ENCODE data around the gene ARAP3. TPM values are rescaled to one million over a fixed set of nuclear protein-coding genes. Genes with fewer than 3 reads are reported as not detected.

ARAP3 gene
- total and polyA plus RNA-seq, 2 experiments from 2014 or later: 18.4 to 33.2 TPM

DNA sequence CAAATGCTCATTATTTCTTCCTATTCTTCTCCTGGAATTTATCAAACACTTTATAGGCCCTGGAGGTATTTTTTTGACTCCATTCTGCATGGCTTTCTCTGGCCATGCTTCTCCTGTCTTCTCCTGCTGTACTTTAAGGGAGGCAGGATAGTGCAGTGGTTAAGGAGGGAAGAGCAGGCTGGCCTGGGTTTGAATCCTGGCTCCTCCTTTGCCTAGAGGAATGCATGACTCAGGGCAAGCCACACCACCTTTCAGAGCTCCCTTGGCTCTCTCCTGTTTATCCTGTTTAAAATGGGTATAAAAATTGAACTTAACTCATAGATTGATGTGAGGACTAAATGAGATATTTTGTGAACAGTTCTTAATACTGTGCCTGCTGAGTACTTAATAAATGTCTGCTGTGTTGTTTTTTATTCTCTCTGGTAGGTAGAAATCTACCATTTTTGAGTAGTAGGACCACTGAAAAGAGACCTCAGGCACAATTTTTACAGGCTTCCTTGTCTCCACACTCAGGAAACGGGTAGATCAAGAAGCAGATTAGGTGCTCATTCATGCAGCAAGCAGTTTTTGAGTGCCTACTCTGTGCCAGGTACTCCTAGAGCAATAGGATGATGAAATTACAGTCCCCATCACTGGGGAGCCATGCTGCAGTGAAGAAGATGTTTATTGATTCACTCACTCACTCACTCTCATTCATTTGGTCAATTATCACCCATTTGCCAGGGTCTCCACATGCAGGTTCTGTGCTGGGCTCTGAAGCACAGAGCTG, 32.7 kb upstream of the ARAP3 start:
- no peak overlapping the region for H3K27ac ChIP-seq (ENCODE audit: low read depth)
- no peaks in the 10 kb centered on the region for H3K9me3 Mint-ChIP-seq
- no peaks in the 10 kb centered on the region for H3K9me2 ChIP-seq (ENCODE audit: insufficient read depth)
- TF ChIP-seq EZH2phosphoT487 (IDR thresholded peaks at IDR 0.05; ENCODE audit: unreplicated experiment) (no peak), ZNF331 (CRISPR knock-in tag; IDR thresholded peaks at IDR 0.05; ENCODE audit: low read depth) (no peak), NANOG (IDR thresholded peaks at IDR 0.05; ENCODE audit: borderline replicate concordance) (no peak)
- TF ChIP-seq, protein P1, sequence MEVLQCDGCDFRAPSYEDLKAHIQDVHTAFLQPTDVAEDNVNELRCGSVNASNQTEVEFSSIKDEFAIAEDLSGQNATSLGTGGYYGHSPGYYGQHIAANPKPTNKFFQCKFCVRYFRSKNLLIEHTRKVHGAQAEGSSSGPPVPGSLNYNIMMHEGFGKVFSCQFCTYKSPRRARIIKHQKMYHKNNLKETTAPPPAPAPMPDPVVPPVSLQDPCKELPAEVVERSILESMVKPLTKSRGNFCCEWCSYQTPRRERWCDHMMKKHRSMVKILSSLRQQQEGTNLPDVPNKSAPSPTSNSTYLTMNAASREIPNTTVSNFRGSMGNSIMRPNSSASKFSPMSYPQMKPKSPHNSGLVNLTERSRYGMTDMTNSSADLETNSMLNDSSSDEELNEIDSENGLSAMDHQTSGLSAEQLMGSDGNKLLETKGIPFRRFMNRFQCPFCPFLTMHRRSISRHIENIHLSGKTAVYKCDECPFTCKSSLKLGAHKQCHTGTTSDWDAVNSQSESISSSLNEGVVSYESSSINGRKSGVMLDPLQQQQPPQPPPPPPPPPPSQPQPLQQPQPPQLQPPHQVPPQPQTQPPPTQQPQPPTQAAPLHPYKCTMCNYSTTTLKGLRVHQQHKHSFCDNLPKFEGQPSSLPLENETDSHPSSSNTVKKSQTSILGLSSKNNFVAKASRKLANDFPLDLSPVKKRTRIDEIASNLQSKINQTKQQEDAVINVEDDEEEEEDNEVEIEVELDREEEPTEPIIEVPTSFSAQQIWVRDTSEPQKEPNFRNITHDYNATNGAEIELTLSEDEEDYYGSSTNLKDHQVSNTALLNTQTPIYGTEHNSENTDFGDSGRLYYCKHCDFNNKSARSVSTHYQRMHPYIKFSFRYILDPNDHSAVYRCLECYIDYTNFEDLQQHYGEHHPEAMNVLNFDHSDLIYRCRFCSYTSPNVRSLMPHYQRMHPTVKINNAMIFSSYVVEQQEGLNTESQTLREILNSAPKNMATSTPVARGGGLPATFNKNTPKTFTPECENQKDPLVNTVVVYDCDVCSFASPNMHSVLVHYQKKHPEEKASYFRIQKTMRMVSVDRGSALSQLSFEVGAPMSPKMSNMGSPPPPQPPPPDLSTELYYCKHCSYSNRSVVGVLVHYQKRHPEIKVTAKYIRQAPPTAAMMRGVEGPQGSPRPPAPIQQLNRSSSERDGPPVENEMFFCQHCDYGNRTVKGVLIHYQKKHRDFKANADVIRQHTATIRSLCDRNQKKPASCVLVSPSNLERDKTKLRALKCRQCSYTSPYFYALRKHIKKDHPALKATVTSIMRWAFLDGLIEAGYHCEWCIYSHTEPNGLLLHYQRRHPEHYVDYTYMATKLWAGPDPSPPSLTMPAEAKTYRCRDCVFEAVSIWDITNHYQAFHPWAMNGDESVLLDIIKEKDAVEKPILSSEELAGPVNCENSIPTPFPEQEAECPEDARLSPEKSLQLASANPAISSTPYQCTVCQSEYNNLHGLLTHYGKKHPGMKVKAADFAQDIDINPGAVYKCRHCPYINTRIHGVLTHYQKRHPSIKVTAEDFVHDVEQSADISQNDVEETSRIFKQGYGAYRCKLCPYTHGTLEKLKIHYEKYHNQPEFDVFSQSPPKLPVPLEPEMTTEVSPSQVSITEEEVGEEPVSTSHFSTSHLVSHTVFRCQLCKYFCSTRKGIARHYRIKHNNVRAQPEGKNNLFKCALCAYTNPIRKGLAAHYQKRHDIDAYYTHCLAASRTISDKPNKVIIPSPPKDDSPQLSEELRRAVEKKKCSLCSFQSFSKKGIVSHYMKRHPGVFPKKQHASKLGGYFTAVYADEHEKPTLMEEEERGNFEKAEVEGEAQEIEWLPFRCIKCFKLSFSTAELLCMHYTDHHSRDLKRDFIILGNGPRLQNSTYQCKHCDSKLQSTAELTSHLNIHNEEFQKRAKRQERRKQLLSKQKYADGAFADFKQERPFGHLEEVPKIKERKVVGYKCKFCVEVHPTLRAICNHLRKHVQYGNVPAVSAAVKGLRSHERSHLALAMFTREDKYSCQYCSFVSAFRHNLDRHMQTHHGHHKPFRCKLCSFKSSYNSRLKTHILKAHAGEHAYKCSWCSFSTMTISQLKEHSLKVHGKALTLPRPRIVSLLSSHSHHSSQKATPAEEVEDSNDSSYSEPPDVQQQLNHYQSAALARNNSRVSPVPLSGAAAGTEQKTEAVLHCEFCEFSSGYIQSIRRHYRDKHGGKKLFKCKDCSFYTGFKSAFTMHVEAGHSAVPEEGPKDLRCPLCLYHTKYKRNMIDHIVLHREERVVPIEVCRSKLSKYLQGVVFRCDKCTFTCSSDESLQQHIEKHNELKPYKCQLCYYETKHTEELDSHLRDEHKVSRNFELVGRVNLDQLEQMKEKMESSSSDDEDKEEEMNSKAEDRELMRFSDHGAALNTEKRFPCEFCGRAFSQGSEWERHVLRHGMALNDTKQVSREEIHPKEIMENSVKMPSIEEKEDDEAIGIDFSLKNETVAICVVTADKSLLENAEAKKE (CRISPR knock-in tag; IDR thresholded peaks at IDR 0.05): no peak
- TF ChIP-seq, protein P2, sequence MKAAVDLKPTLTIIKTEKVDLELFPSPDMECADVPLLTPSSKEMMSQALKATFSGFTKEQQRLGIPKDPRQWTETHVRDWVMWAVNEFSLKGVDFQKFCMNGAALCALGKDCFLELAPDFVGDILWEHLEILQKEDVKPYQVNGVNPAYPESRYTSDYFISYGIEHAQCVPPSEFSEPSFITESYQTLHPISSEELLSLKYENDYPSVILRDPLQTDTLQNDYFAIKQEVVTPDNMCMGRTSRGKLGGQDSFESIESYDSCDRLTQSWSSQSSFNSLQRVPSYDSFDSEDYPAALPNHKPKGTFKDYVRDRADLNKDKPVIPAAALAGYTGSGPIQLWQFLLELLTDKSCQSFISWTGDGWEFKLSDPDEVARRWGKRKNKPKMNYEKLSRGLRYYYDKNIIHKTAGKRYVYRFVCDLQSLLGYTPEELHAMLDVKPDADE (IDR thresholded peaks at IDR 0.05): no peak
- H3K4me3 Mint-ChIP-seq: no peak overlapping the region
- no peak overlapping the region for H3K4me3 ChIP-seq
- peak overlapping the region; percentile 81; the same call in 1 of the 2 replicates for H2AFZ ChIP-seq
- no peak overlapping the region for H3K27ac Mint-ChIP-seq
- H3K79me2 ChIP-seq (replicated peaks; ENCODE audit: insufficient read depth): no peaks in the 10 kb centered on the region
- H3K4me1 Mint-ChIP-seq: peaks cover 59% of the 10 kb centered on the region
- H3K4me2 ChIP-seq: no peak overlapping the region
- H3K27me3 Mint-ChIP-seq (ENCODE audit: insufficient read depth, low read depth, poor library complexity): peaks cover 9% of the 10 kb centered on the region
- no peaks in the 10 kb centered on the region for H3K36me3 ChIP-seq (ENCODE audit: insufficient read depth)
- ATAC-seq (no peak), DNase-seq (ENCODE audit: low spot score) (no peak)
- no peaks in the 10 kb centered on the region for H3K36me3 Mint-ChIP-seq (ENCODE audit: low read depth)
- H3K27me3 ChIP-seq (ENCODE audit: insufficient read depth): no peaks in the 10 kb centered on the region
- H3K4me1 ChIP-seq (ENCODE audit: insufficient read depth): peaks cover 44% of the 10 kb centered on the region
- H3F3A ChIP-seq (replicated peaks; ENCODE audit: low read depth): no peaks in the 10 kb centered on the region
- H4K20me1 ChIP-seq (replicated peaks; ENCODE audit: insufficient read depth): no peaks in the 10 kb centered on the region
